HepG2 (cell line): ENCODE results near the gene ERFL.

Experiments
- BCL6 ChIP-seq: IDR thresholded peaks from 2 replicates; pipeline ENCODE4 v1.6.1; 2016; ENCODE audit warnings: missing genetic modification reagents, missing compliant biosample characterization
- FOXP4 ChIP-seq: sonication (generic); formaldehyde crosslinking; IDR thresholded peaks from 2 replicates; pipeline ENCODE4 v1.4.0; 2020; ENCODE audit warnings: missing genetic modification reagents
- POLR2AphosphoS5 ChIP-seq: IDR thresholded peaks from 2 replicates; pipeline ENCODE4 v1.6.1; 2012; ENCODE audit warnings: low read depth, low read length
- RFX5 ChIP-seq: IDR thresholded peaks from 2 replicates; pipeline ENCODE4 v1.6.1; 2011; ENCODE audit warnings: low read depth, low read length, improper control_type of control experiment
- TAF1 ChIP-seq: sonication (generic); formaldehyde crosslinking; IDR thresholded peaks from 2 replicates; pipeline ENCODE4 v1.4.0; 2020; ENCODE audit warnings: missing genetic modification reagents
- ZNF281 ChIP-seq: sonication (generic); formaldehyde crosslinking; IDR thresholded peaks from 2 replicates; pipeline ENCODE4 v1.4.0; 2020; ENCODE audit warnings: missing genetic modification reagents, borderline replicate concordance
- ZNF354B ChIP-seq: sonication (generic); formaldehyde crosslinking; IDR thresholded peaks from 2 replicates; pipeline ENCODE4 v1.8.0; 2022; ENCODE audit warnings: mild to moderate bottlenecking, missing genetic modification reagents
- TF ChIP-seq, protein P1 (sequence below): sonication (generic); formaldehyde crosslinking; IDR thresholded peaks from 2 replicates; pipeline ENCODE4 v1.9.0; 2021; ENCODE audit warnings: missing genetic modification reagents, borderline replicate concordance
- TF ChIP-seq, protein P2 (sequence below): sonication (generic); formaldehyde crosslinking; IDR thresholded peaks from 2 replicates; pipeline ENCODE4 v1.5.1; 2020; ENCODE audit warnings: missing genetic modification reagents, mild to moderate bottlenecking, borderline replicate concordance
- TF ChIP-seq, protein P3 (sequence below): sonication (generic); formaldehyde crosslinking; IDR thresholded peaks from 2 replicates; pipeline ENCODE4 v1.5.0; 2020; ENCODE audit warnings: mild to moderate bottlenecking, missing genetic modification reagents, moderate library complexity

DNA sequence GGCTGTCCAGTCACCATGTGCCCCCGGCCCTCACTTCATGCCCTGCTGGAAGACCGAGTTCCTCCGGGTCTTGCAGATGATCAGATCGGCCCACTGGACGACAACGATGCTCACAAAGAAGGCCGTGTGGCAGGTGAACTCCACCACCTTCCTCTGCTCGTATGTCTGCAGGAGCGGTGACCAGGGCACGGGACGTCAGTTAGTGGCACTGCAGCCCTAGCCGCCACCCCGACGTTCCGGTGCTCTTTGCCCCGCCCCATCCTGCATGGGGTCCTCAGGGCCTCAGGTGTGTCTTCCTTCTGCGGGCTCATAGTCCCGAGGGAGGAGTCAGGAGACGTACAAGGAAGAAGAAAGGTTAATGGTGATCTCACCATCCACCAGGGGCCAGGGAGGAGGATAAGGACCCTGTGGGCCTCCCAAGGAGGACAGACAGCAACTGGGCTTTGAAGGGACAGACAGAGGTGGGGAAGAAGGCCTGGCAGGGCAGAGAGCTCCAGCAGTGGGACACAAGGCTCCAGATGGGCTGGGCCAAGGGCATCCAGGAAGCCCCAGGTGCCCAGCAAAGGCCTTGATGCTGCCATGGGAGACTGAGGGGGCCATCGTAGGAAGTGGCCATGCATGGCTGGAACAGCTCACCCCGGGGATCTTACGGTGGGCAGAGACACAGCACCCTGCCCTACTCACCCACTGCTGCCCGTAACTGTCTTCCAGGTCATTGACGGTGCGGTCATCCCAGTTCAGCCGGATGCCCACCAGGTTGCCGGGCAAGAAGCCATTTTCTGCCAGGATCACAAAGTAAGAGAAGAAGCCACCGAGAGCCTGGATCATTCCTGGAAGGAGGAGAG, 40.7 kb upstream of the ERFL start:
- TF ChIP-seq ZNF281 (no peak), TAF1 (CRISPR knock-in tag) (no peak), RFX5 (no peak), FOXP4 (CRISPR knock-in tag) (no peak), ZNF354B (CRISPR knock-in tag) (no peak), POLR2AphosphoS5 (no peak), BCL6 (CRISPR knock-in tag) (no peak)
- TF ChIP-seq, protein P1, sequence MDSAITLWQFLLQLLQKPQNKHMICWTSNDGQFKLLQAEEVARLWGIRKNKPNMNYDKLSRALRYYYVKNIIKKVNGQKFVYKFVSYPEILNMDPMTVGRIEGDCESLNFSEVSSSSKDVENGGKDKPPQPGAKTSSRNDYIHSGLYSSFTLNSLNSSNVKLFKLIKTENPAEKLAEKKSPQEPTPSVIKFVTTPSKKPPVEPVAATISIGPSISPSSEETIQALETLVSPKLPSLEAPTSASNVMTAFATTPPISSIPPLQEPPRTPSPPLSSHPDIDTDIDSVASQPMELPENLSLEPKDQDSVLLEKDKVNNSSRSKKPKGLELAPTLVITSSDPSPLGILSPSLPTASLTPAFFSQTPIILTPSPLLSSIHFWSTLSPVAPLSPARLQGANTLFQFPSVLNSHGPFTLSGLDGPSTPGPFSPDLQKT (CRISPR knock-in tag) = no peak
- TF ChIP-seq, protein P2, sequence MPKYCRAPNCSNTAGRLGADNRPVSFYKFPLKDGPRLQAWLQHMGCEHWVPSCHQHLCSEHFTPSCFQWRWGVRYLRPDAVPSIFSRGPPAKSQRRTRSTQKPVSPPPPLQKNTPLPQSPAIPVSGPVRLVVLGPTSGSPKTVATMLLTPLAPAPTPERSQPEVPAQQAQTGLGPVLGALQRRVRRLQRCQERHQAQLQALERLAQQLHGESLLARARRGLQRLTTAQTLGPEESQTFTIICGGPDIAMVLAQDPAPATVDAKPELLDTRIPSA (CRISPR knock-in tag) = no peak
- TF ChIP-seq, protein P3, sequence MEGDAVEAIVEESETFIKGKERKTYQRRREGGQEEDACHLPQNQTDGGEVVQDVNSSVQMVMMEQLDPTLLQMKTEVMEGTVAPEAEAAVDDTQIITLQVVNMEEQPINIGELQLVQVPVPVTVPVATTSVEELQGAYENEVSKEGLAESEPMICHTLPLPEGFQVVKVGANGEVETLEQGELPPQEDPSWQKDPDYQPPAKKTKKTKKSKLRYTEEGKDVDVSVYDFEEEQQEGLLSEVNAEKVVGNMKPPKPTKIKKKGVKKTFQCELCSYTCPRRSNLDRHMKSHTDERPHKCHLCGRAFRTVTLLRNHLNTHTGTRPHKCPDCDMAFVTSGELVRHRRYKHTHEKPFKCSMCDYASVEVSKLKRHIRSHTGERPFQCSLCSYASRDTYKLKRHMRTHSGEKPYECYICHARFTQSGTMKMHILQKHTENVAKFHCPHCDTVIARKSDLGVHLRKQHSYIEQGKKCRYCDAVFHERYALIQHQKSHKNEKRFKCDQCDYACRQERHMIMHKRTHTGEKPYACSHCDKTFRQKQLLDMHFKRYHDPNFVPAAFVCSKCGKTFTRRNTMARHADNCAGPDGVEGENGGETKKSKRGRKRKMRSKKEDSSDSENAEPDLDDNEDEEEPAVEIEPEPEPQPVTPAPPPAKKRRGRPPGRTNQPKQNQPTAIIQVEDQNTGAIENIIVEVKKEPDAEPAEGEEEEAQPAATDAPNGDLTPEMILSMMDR = no peak
